ENCODE measurements around the gene MORN1. TPM values are rescaled to one million over a fixed set of nuclear protein-coding genes. Genes with fewer than 3 reads are reported as not detected.
A peak's percentile ranks its signal among the peaks of the same experiment; 100 is the strongest.

The MORN1 gene
- total RNA-seq, 1 donor from 2014 or later: 24.4 TPM

DNA sequence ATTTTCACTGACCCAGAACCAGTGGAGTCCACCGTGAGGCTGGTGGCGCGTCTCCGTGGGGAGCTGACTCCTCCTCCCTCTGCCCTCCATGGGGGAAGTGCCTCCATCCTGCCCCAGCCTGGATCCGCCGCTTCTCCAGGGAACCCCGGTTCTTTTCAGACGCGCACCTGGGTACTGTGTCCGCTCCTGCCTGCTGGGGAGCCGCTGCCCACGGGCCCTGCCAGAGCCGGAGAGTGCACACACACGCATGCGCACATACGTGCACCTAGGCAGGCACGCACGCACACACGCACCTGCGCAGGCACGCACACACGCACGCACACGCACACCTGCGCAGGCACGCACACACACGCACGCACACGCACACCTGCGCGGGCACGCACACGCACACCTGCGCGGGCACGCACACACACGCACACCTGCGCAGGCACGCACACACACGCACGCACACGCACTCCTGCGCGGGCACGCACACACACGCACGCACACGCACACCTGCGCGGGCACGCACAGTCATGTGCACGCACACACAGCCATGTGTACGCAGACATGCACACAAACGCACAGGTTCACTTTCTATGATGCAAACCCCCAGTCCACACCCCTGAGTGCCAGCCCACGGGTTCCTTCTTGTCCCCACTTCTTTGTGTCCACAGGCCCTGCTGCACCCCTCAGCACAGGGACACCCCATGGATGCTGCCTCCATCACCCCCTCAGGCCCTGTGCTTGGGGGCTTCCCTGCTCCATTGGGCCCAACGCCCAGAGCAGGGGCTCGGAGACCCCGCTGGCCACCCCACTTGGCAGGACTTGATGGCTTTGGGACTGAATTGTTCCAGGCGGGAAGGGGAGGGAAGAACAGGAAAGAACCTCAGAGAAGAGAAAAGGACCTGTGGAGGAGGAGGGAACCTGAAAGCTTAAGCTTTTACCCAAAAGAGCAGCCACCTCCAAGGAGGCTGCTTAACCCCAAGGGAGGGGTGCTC, 42.7 kb downstream of the MORN1 start:
- no peaks in the 10 kb centered on the region for H3K27me3 Mint-ChIP-seq (ENCODE audit: low read depth)
- no peaks in the 10 kb centered on the region for H3K36me3 Mint-ChIP-seq (ENCODE audit: low read depth)
- no peak overlapping the region for H3K27ac Mint-ChIP-seq (ENCODE audit: unreplicated experiment)
- no peak overlapping the region for H3K4me3 Mint-ChIP-seq
- H3K9me3 Mint-ChIP-seq: no peaks in the 10 kb centered on the region
- TF ChIP-seq, protein P1, sequence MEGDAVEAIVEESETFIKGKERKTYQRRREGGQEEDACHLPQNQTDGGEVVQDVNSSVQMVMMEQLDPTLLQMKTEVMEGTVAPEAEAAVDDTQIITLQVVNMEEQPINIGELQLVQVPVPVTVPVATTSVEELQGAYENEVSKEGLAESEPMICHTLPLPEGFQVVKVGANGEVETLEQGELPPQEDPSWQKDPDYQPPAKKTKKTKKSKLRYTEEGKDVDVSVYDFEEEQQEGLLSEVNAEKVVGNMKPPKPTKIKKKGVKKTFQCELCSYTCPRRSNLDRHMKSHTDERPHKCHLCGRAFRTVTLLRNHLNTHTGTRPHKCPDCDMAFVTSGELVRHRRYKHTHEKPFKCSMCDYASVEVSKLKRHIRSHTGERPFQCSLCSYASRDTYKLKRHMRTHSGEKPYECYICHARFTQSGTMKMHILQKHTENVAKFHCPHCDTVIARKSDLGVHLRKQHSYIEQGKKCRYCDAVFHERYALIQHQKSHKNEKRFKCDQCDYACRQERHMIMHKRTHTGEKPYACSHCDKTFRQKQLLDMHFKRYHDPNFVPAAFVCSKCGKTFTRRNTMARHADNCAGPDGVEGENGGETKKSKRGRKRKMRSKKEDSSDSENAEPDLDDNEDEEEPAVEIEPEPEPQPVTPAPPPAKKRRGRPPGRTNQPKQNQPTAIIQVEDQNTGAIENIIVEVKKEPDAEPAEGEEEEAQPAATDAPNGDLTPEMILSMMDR (conservative IDR thresholded peaks at IDR 0.05): no peak
- DNase-seq (ENCODE audit: low read depth, low spot score): no peak
- H3K4me1 Mint-ChIP-seq: peaks cover 17% of the 10 kb centered on the region

DNA sequence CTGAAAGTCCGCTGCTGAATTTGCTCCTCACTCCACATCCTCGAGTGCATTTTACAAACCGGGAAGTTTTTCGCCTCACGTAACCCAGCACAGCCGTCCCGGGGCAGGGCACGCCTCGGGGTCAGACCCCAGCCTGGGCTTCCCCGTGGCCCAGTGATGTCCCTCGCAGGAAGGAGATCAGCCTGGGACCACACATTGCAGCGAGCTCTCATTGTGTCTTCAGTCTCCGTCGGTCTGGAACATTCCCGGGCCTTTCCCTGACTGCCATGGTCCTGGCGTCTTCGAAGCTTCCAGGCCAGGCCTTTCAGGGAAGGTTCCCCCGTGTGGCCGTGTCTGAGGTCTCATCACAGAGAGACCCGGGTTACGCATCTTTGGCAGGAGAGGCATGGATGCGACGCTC, 43.5 kb downstream of the MORN1 start:
- H3K4me3 Mint-ChIP-seq: no peak overlapping the region
- no peaks in the 10 kb centered on the region for H3K9me3 Mint-ChIP-seq
- TF ChIP-seq, protein P1 (conservative IDR thresholded peaks at IDR 0.05): no peak
- no peak for DNase-seq (ENCODE audit: low read depth, low spot score)
- no peaks in the 10 kb centered on the region for H3K36me3 Mint-ChIP-seq (ENCODE audit: low read depth)
- peaks cover 17% of the 10 kb centered on the region for H3K4me1 Mint-ChIP-seq
- no peak overlapping the region for H3K27ac Mint-ChIP-seq (ENCODE audit: unreplicated experiment)
- H3K27me3 Mint-ChIP-seq (ENCODE audit: low read depth): no peaks in the 10 kb centered on the region

DNA sequence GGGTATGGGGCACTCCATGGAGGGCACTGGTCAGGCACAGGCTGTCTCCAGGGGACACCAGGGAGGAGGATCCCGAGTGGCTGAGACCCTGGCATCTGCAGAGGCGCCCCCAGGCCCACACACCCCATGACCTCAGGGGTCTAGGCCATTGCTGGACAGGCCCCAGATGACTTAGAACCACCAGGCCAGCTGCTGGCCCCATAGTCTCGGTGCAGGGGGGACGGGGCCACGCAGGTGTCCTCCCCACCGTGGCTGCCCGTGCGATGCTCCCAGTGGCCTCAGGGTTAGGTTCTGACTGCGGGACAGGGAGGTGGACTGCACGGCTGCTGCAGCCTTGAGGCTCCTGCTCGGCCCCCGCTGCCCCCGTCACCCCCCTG, 44.0 kb downstream of the MORN1 start:
- no peaks in the 10 kb centered on the region for H3K9me3 Mint-ChIP-seq
- no peak for DNase-seq (ENCODE audit: low read depth, low spot score)
- TF ChIP-seq, protein P1 (conservative IDR thresholded peaks at IDR 0.05): no peak
- H3K36me3 Mint-ChIP-seq (ENCODE audit: low read depth): no peaks in the 10 kb centered on the region
- H3K4me3 Mint-ChIP-seq: no peak overlapping the region
- no peak overlapping the region for H3K27ac Mint-ChIP-seq (ENCODE audit: unreplicated experiment)
- no peaks in the 10 kb centered on the region for H3K27me3 Mint-ChIP-seq (ENCODE audit: low read depth)
- H3K4me1 Mint-ChIP-seq: peaks cover 17% of the 10 kb centered on the region

DNA sequence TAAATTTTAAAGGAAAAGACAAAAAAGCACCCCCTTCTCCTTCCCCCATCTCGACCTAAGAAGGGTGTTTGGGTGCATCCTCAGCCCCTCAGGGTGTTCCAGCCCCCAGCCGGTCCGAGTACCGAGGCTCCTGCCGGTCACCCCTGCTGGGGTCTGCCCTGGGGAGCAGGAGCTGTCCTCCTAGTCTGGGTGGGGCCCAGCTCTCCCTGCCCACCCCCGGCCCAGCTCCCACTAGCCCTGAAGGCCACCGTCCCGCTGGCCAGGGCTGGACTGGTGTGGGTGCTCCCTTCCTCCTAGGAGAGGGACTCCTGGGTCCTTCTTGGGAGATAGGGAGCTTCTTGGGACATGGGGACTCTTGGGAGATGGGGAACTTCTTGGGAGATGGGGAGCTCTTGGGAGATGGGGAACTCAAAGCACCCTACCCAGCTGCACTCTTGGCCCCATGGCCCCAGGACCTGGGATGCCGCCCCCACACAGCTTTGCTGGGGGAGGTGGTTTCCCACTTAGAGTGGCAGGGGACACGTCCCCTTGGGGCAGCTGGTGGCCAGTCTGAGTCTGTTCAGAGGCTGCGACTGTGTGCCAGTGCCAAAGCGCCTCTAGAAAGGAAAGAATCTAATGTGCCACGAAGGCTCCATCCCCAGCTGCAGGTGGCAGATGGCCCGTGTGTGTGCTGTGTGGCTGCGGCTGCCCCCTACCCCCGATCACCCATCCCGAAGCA, 44.5 kb downstream of the MORN1 start:
- no peak for DNase-seq (ENCODE audit: low read depth, low spot score)
- Mint-ChIP-seq H3K9me3 (no peaks in the 10 kb centered on the region), H3K36me3 (ENCODE audit: low read depth) (no peaks in the 10 kb centered on the region), H3K4me1 (peaks cover 17% of the 10 kb centered on the region), H3K27ac (ENCODE audit: unreplicated experiment) (no peak overlapping the region), H3K27me3 (ENCODE audit: low read depth) (no peaks in the 10 kb centered on the region), H3K4me3 (no peak overlapping the region)
- TF ChIP-seq, protein P1 (conservative IDR thresholded peaks at IDR 0.05): no peak

DNA sequence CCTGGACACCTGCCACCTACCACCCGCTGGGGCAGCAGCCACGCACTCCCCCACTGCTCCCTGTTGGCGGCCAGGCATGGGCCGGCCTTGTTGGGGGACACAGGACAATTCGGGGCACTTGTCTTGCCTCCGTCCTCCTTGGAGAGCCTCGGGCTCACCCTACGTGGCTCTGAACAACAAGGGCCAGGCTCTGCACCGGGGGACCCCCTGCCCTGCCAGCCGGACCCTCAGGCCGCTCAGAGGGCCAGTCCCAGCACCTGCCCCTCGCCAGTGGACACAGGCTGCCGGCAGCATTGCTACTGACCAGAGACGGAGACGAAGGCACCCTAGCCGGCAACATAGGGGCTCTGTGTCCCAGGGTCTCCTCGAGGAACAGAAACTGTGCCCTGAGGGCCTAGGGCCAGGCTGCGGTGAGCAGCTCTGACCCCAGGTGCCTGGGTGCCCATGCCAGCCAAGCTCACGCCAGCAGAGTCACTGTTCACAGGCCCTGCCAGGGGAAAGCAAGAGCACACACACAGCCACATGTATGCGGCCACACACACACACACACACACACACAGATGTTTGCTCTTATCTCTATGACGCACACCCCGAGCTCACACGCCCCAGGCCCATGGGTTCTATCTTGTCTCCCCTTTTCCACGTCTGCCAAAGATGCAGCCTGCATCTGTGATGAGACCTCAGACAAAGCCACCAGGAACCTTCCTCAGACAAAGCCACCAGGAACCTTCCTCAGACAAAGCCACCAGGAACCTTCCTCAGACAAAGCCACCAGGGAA, 45.9 kb downstream of the MORN1 start:
- Mint-ChIP-seq H3K36me3 (ENCODE audit: low read depth) (no peaks in the 10 kb centered on the region), H3K9me3 (no peaks in the 10 kb centered on the region), H3K27me3 (ENCODE audit: low read depth) (no peaks in the 10 kb centered on the region), H3K27ac (ENCODE audit: unreplicated experiment) (peak overlapping the region; percentile 83), H3K4me3 (no peak overlapping the region), H3K4me1 (peaks cover 13% of the 10 kb centered on the region)
- TF ChIP-seq, protein P1 (conservative IDR thresholded peaks at IDR 0.05): no peak
- DNase-seq (ENCODE audit: low read depth, low spot score): no peak
